HK-2 (cell line): ENCODE results near the gene FAM174C.

ENCODE experiments used
- DNase-seq: peaks from one replicate; pipeline ENCODE4 v3.0.0-alpha.2; 2018; ENCODE audit not compliant: unreplicated experiment

FAM174C gene

DNA sequence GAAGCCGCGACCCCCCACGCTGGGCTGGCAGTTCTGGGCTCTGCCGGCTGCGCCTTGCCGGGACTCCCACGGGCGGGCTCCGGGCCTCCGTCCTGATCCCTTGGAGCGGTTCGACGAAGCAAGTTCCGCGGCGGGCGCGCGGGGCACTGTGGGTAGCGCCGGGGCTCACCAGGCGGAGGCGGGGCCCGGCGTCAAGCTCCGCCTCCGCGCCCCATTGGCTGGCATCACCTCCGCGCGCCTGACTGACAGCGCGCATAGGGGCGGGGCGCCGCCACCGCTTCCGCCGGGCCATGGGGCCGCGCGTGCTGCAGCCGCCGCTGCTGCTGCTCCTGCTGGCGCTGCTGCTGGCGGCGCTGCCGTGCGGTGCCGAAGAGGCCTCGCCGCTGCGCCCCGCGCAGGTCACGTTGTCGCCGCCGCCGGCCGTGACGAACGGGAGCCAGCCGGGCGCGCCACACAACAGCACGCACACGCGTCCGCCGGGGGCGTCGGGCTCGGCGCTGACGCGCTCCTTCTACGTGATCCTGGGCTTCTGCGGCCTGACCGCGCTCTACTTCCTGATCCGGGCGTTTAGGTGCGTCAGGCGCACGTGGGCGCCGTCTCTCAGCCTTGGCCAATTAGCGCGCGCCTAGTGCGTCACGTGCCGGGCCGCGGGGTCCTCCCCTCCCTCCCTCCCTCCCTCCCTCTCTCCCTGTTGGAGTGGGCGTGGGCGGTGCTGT, at the start of gene FAM174C:
FAM174C (plus strand) TSS at position 271 of the 716 bp plus-strand sequence; CDS start at position 291, 20 bp downstream.
- peak; percentile 98 for DNase-seq

DNA sequence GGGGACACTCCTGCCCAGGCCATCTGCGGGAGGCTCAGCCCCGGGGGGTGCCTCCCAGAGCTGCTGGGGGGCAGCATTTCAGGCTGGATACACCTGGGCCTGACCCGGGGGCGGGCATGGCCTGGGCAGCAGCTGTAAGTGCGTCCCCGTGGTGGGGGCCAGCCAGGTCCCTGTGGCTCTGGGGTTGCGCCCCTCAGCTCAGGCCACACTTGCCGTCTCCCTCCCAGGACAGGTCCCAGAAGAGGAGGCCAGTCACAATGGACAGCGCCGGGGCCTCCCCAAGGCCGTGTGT, 49.2 kb upstream of the FAM174C start:
- no peak for DNase-seq

DNA sequence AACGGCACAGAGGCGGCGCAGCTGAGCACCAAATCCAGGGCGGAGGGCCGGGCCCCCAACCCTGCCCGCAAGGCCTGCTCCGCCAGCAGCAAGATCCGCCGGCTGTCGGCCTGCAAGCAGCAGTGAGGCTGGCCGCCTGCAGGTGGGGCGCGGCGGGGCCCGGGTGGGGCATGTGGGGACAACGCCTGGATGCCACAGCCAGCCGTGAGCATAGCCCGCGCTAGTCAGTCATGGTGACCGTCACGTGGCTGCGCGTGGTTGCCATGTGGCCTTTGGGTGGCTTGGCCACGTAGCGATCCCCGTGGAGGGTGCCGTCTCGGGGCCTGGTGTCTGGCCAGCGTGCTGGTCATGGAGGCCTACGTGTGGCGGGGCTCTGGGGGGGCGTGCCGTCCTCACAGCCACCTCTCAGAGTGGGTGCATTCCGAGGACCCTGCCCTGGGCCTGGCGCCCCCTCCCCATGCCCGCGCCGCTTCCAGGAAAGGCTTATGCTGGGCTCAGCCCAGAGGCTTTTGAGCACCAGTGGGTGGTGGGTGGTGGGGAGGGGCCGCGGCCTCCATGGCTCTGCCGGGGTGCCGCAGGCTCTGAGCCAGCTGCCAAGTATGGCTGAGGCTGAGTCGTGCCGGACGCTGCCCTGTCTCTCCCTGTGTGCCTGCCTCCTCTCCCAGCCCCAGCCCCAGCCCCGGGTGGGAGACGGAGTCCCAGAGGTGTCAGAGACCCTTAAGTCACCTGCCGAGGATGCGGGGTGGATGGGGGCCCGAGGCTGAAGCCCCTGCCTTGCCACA, 48.6 kb upstream of the FAM174C start:
- no peak for DNase-seq

- no peak for DNase-seq
These were observed 47.9 kb upstream of the FAM174C start for GRCh38 chr19:1227304-1228054.

GRCh38 chr19:1228161-1228957, 47.0 kb upstream of the FAM174C start:
- DNase-seq = no peak

- DNase-seq = no peak
These were observed 46.0 kb upstream of the FAM174C start for GRCh38 chr19:1229056-1229923.

GRCh38 chr19:1229924-1230782, 45.2 kb upstream of the FAM174C start:
- DNase-seq = no peak

DNA sequence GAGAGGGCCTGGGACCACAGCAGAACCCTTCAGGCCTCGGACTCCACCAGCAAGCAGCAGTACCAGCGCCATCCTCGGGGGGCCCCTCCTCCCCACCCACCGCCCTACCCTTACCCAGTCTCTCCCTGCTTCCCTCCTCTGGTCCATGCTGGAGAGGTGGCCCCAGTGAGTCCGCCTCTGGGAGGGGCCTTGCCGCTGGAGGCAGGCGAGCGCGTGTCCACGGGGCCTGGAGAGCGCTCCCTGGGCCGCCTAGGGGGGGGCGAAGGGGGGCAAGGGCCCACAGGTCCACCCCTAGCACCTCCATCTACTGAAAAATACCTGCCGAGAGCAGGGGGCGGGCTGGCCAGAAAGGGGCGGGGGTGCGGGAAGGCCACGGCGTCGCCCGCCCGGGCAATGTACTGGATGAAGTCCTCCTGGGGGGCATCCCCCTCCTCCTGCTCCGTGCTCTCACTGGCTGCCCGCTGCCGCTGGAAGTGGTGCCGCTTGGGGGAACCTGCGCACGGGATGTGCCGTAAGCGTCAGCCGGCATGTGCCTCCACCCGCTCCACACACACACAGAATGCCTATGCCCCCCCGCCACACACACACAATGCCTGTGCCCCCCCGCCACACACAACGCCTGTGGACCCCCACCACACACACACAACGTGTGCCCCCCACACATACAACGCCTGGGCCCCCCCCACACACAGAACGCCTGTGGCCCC, 44.4 kb upstream of the FAM174C start:
- no peak for DNase-seq

GRCh38 chr19:1231729-1232637, 43.3 kb upstream of the FAM174C start:
- DNase-seq = no peak

DNA sequence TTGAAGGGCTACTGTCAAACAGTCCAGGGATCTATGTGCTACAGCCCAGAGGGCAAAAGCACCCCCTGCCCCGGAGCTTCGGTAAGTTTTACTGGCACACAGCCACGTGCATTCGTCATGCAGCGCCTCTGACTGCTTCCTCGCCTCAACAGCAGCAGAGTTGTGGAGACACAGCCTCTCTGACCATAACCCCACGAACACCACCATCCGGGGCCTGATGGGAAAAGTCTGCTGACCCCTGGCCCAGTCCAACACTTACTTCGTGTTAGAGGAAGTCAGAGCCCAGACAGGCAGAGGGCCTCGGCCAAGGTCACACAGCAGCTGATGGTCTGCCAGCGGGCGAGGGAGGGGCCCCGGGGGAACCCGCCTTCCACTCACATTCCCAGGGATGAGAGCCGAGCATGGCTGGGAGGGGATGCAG, 42.7 kb upstream of the FAM174C start:
- no peak for DNase-seq

GRCh38 chr19:1233115-1233667, 42.1 kb upstream of the FAM174C start:
- DNase-seq = no peak

GRCh38 chr19:1234051-1234954, 41.0 kb upstream of the FAM174C start:
- no peak for DNase-seq

DNA sequence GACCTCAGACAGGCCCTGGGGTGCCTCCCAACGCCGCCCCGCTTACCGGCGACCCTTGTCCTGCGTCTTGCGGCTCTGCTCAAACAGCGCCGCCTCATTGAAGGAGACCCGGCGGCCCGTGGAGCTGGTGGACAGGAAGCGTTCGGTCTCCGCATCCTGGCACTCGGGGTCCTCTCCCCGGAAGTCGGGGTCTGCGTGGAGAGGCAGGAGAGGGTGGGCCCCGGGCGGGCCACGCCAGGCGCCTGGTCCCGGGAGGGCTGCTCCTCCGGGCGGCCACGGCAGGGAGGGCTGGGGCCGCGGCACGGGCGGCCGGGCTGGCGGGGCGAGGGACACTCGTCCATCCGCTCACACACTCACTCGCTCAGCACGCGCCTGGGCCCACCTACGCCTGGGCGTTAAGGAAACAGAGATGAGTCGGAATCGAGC, 40.4 kb upstream of the FAM174C start:
- DNase-seq = no peak

DNA sequence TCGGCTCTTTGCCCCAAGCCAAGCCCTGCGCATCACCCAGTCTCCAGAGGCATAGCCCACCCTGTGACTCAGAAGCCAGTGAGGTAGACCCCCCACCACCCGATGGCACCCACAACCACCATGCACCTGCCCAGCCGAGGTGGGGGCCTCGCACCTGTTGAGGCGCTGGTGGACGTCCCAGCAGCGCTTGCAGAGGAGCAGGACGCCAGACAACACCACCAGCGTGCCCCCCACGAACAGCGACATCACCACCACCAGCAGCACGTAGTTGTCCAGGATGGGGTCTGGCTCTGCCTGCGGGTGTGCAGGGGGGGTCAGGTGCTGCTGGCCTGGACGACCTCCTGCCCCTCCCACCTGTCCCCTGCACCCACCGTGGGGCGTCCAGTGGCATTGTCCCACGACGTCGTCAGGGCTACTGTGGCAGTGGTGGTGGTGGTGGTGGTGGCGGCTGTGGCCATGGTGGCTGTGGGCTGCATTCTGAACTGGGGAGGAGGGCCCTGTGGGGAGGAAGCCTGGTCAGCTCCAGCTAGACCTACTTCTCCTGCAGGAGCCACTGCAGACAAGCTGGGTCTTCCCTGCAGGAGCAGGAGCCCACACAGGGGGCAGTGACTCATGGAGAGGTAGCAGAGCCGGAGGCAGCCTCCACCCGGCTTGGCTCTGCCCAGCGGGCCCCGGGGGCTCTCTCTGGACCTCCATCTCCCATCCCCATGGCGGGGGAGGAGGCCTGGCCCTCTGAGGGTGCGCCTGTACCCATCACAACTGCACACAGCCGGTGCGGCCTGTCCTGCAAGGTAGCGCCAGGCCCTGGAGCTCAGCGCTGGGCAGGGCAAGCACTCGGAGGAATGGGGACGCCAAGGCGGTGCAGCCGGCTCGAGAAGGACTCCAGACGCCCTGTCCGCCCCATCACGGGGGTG, 39.4 kb upstream of the FAM174C start:
- DNase-seq = no peak

GRCh38 chr19:1236576-1236975, 38.8 kb upstream of the FAM174C start:
- no peak for DNase-seq
